Measurements from ENCODE around the gene KRTAP6-1.

DNA sequence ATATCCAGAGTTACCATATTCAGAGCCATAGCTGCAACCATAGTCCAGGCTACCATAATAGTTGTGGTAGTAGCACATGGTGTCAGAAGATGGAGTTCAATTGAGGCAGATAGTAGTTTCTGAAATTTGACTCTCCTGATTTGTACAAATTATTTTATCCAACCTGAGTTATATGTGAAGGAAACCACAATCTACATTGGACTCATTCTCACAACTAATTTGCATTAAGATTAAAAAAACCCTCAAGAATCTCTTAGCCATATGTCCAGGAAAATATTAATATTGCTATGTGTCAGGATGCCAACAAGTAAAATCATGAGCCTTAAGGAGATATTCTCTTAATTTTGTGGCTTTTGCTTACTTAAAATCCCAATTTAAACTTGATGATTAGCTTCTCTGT is 23.4 kb downstream of the KRTAP6-1 start, which contains the start of gene KRTAP22-2:
- TF ChIP-seq GATA2 (IDR thresholded peaks at IDR 0.05; ENCODE audit: low read depth, low read length): no peak
- TF ChIP-seq GATA3 (IDR thresholded peaks at IDR 0.05; ENCODE audit: low read depth, low read length): no peak
